Natural killer cell (primary cell): ENCODE measurements around the gene MS4A18. TPM values are rescaled to one million over a fixed set of nuclear protein-coding genes. Genes with fewer than 3 reads are reported as not detected.

Experiments used
- ATAC-seq, 3 donors: fragments of 150-1000 bp in 2 of 3; fragments of 200-7000 bp in 1 of 3; cut with Tn5 transposase; 1 replicate in 1 of 3; 2 replicates in 2 of 3; pipeline ENCODE4 v1.10.0; 2021; ENCODE audit warnings: mild to moderate bottlenecking in 2 of 3, moderate library complexity in 2 of 3
- DNase-seq, 2 donors: peaks; one replicate each; pipeline versions ENCODE4 v3.0.0 to v3.0.0-alpha.2; 2013 to 2021; ENCODE audit warnings: mixed read lengths in 1 of 2
- H3K27ac ChIP-seq: one replicate; pipeline ENCODE4 v1.5.1; 2013; ENCODE audit warnings: mild to moderate bottlenecking, low read length
- H3K27me3 ChIP-seq: one replicate; pipeline ENCODE4 v1.6.1; 2013; ENCODE audit warnings: low read length; ENCODE audit not compliant: control insufficient read depth, insufficient read depth
- H3K36me3 ChIP-seq: one replicate; pipeline ENCODE4 v1.6.1; 2013; ENCODE audit warnings: low read length; ENCODE audit not compliant: control insufficient read depth, insufficient read depth
- H3K4me1 ChIP-seq: one replicate; pipeline ENCODE4 v1.6.1; 2013; ENCODE audit warnings: low read length; ENCODE audit not compliant: control insufficient read depth, insufficient read depth
- H3K4me3 ChIP-seq: one replicate; pipeline ENCODE4 v1.5.1; 2013; ENCODE audit warnings: low read length
- H3K9me3 ChIP-seq: one replicate; pipeline ENCODE4 v1.6.1; 2013; ENCODE audit warnings: low read length; ENCODE audit not compliant: control insufficient read depth, insufficient read depth
- H3K27ac Mint-ChIP-seq, 2 donors: one replicate each; pipeline ENCODE4 v1.8.0; 2022; ENCODE audit warnings: mild to moderate bottlenecking in 2 of 2, mixed read lengths in 2 of 2, moderate library complexity in 1 of 2
- H3K27me3 Mint-ChIP-seq, 2 donors: one replicate each; pipeline ENCODE4 v1.8.0; 2022; ENCODE audit warnings: low read depth in 2 of 2, mixed read lengths in 2 of 2
- H3K36me3 Mint-ChIP-seq: one replicate; pipeline ENCODE4 v1.8.0; 2022; ENCODE audit warnings: mixed read lengths
- H3K4me1 Mint-ChIP-seq, 2 donors: one replicate each; pipeline ENCODE4 v1.8.0; 2022; ENCODE audit warnings: mixed read lengths in 2 of 2
- H3K4me3 Mint-ChIP-seq: one replicate; pipeline ENCODE4 v1.8.0; 2022; ENCODE audit warnings: mild to moderate bottlenecking, moderate library complexity, mixed read lengths
- H3K9me3 Mint-ChIP-seq, 2 donors: one replicate each; pipeline ENCODE4 v1.8.0; 2022; ENCODE audit warnings: mixed read lengths in 2 of 2
- WGBS: methylation state at CpG from one replicate; pipeline ENCODE4 v1.1.7; 2013; ENCODE audit warnings: missing lambda C conversion rate; ENCODE audit not compliant: insufficient coverage; 5-methylcytosine and 5-hydroxymethylcytosine counted together
- intact Hi-C: fragments of 100-400 bp; cut with micrococcal nuclease; formaldehyde crosslinking; loops from one replicate; pipeline ENCODE4 v1.14.2; 2022
- total RNA-seq, 4 donors: library from RNA; stranded (reverse); fragments of 120-200 nt in 1 of 4; gene quantifications; one replicate each; pipeline versions ENCODE4 v1.2.3 to v1.2.4, GENCODE V29; 2013 to 2022
- TF ChIP-seq, protein P1 (sequence below): fragments of 200-600 bp; IDR thresholded peaks from one replicate; pipeline ENCODE4 v1.8.0; 2022; ENCODE audit warnings: antibody characterized with exemption

Gene MS4A18
- total RNA-seq, 3 donors from 2014 or later (not counting 1 experiment from before 2014, with no cell fraction given), result not detected

DNA sequence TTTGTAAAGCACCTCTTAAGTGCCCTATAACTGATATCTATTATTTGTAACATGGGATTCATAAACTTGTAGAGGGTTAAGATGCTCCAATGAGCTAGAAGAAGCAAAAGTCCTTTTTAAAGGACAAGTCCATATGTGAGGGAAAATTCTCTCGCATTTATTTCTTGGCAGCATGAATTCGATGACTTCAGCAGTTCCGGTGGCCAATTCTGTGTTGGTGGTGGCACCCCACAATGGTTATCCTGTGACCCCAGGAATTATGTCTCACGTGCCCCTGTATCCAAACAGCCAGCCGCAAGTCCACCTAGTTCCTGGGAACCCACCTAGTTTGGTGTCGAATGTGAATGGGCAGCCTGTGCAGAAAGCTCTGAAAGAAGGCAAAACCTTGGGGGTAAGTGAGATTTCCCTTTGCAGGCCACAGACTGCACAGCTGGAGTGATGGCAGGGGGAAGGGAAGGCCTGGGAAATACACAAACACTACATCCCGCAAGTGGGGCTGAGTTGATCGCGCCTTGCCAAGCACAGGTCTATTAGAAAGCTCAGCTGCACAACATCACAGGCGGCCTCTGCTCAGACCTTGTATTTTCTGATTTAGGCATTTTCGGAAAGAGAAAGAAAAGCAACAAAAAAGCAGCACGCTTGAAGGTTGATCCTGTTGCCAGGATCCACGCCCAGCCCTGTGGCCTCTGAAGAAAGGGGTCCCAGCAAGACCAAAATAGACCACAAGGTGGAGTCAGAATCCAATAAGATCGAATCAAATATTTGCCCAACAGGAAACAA, 23.6 kb upstream of the MS4A18 start:
- no peak for DNase-seq
- Mint-ChIP-seq H3K9me3 (no peaks in the 10 kb centered on the region), H3K4me3 (no peak overlapping the region), H3K27me3 (peaks cover 0 to 8% of the 10 kb centered on the region in 2 donors), H3K4me1 (no peaks in the 10 kb centered on the region), H3K27ac (no peak overlapping the region), H3K36me3 (no peaks in the 10 kb centered on the region)
- Histone ChIP-seq H3K4me1 (no peaks in the 10 kb centered on the region), H3K27ac (no peak overlapping the region), H3K36me3 (no peaks in the 10 kb centered on the region), H3K4me3 (no peak overlapping the region), H3K27me3 (no peaks in the 10 kb centered on the region), H3K9me3 (no peaks in the 10 kb centered on the region)
- TF ChIP-seq, protein P1, sequence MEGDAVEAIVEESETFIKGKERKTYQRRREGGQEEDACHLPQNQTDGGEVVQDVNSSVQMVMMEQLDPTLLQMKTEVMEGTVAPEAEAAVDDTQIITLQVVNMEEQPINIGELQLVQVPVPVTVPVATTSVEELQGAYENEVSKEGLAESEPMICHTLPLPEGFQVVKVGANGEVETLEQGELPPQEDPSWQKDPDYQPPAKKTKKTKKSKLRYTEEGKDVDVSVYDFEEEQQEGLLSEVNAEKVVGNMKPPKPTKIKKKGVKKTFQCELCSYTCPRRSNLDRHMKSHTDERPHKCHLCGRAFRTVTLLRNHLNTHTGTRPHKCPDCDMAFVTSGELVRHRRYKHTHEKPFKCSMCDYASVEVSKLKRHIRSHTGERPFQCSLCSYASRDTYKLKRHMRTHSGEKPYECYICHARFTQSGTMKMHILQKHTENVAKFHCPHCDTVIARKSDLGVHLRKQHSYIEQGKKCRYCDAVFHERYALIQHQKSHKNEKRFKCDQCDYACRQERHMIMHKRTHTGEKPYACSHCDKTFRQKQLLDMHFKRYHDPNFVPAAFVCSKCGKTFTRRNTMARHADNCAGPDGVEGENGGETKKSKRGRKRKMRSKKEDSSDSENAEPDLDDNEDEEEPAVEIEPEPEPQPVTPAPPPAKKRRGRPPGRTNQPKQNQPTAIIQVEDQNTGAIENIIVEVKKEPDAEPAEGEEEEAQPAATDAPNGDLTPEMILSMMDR, result no peak
- intact Hi-C loops, result no loop called here
- 80% methylated on average over 14 of the region's 14 CpGs for WGBS
- ATAC-seq, result no peak

DNA sequence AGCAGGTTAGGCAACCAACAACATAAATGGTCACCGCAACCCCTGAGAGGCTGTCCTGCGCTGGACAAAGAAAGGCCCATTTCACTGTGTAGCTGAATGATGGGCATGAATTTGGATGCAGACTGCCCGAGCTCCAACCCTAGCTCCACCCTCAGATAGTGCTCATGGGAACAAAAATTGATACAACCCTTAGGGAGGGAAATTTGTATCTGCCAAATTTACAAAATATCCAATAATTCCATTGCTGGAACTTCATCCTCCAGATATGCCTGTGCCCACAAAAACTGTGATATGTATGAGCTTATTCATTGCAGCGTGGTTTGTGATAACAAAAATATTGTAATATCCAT, 23.1 kb upstream of the MS4A18 start:
- Mint-ChIP-seq H3K27me3 (peaks cover 0 to 7% of the 10 kb centered on the region in 2 donors), H3K9me3 (no peaks in the 10 kb centered on the region), H3K27ac (no peak overlapping the region), H3K36me3 (no peaks in the 10 kb centered on the region), H3K4me1 (no peaks in the 10 kb centered on the region), H3K4me3 (no peak overlapping the region)
- intact Hi-C loops, result no loop called here
- TF ChIP-seq, protein P1, result no peak
- DNase-seq (no peak), ATAC-seq (no peak)
- Histone ChIP-seq H3K27ac (no peak overlapping the region), H3K4me1 (no peaks in the 10 kb centered on the region), H3K4me3 (no peak overlapping the region), H3K9me3 (no peaks in the 10 kb centered on the region), H3K36me3 (no peaks in the 10 kb centered on the region), H3K27me3 (no peaks in the 10 kb centered on the region)
- WGBS, result 85% methylated on average over 2 of the region's 4 CpGs

DNA sequence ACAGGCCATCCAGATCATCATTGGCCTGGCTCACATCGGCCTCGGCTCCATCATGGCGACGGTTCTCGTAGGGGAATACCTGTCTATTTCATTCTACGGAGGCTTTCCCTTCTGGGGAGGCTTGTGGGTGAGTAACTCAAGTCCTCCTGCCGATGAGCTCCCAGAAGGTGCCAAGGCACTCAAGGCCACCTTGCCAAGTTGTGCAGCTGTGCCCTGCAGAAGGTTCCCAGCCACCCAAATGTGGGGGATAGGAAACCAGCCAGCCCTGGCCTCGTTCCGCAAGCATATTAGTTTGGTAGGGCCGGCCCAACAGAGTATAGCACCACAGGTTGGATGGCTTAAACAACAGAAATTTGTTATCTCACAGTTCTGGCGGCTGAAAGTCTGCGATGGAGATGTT, 21.1 kb upstream of the MS4A18 start:
- no peaks in the 10 kb centered on the region for H3K9me3 Mint-ChIP-seq

More for the DNA sequence above, 21.1 kb upstream of the MS4A18 start:
- H3K4me3 Mint-ChIP-seq, result no peak overlapping the region
- no peaks in the 10 kb centered on the region for H3K4me1 ChIP-seq
- no peak overlapping the region for H3K4me3 ChIP-seq
- H3K27ac ChIP-seq, result no peak overlapping the region
- H3K27me3 ChIP-seq, result no peaks in the 10 kb centered on the region
- no peak overlapping the region for H3K27ac Mint-ChIP-seq
- intact Hi-C loops, result no loop called here
- H3K4me1 Mint-ChIP-seq, result no peaks in the 10 kb centered on the region
- TF ChIP-seq, protein P1, result no peak
- no peak for ATAC-seq
- DNase-seq, result no peak
- 91% methylated on average over 12 of the region's 12 CpGs for WGBS
- peaks cover 0 to 3% of the 10 kb centered on the region in 2 donors for H3K27me3 Mint-ChIP-seq
- H3K36me3 Mint-ChIP-seq, result no peaks in the 10 kb centered on the region
- no peaks in the 10 kb centered on the region for H3K36me3 ChIP-seq
- no peaks in the 10 kb centered on the region for H3K9me3 ChIP-seq
